HepG2 (cell line): ENCODE measurements around the gene GPA33. TPM values are rescaled to one million over a fixed set of nuclear protein-coding genes. Genes with fewer than 3 reads are reported as not detected.

ENCODE experiments used
- ATAC-seq: fragments of 200-7000 bp; cut with Tn5 transposase; 3 replicates; pipeline ENCODE4 v1.9.1; 2020; ENCODE audit warnings: mild to moderate bottlenecking, moderate library complexity
- BruUV-seq: library from RNA; stranded (reverse); fragments of 400-500 nt; replicated peaks from 2 replicates; lab custom pipeline; 2021; lab: Mats Ljungman, UMichigan
- CTCF ChIA-PET: fragments of 300-600 bp; formaldehyde crosslinking; extraction: SDS; loops from one replicate; lab custom pipeline; 2021; ENCODE audit warnings: low total read pairs, inconsistent platforms, low intra/inter-chr PET ratio; lab: Yijun Ruan, JAX
- POLR2A ChIA-PET: fragments of 350-600 bp; sonication (Branson Sonifier 250); formaldehyde crosslinking; loops from one replicate; lab custom pipeline; 2020; ENCODE audit warnings: antibody characterized with exemption, inconsistent platforms; lab: Yijun Ruan, JAX
- DNase-seq: peaks from one replicate; pipeline ENCODE4 v3.0.0-alpha.2; 2015; ENCODE audit warnings: low spot score
- FAIRE-seq: peaks from 3 replicates; lab custom pipeline; 2011; peaks lifted over from hg19 to GRCh38; lab: Jason Lieb, UNC
- H2AFZ ChIP-seq: one replicate; pipeline ENCODE4 v1.6.1; 2011; ENCODE audit warnings: low read length, inconsistent platforms
- H3K27ac ChIP-seq: fragments of 300-600 bp; 3 replicates; pipeline ENCODE4 v1.8.0; 2011; ENCODE audit warnings: mixed run types, mild to moderate bottlenecking, mixed read lengths, low read length, inconsistent platforms; ENCODE audit not compliant: insufficient read depth; ENCODE audit errors: extremely low read length
- H3K27me3 ChIP-seq, 2 experiments: fragments of 200-600 bp in 1 of 2; 2 replicates in 1 of 2; 3 replicates in 1 of 2; pipeline versions ENCODE4 v1.6.0 to v1.8.0; 2011; ENCODE audit warnings: low read length in 2 of 2, mild to moderate bottlenecking in 2 of 2, moderate library complexity in 2 of 2, inconsistent platforms in 1 of 2; ENCODE audit not compliant: insufficient read depth in 2 of 2, control insufficient read depth in 1 of 2
- H3K36me3 ChIP-seq, 2 experiments: fragments of 200-600 bp in 1 of 2; replicated peaks in 1 of 2; 2 replicates in 1 of 2; 3 replicates in 1 of 2; pipeline versions ENCODE4 v1.5.1 to v1.8.0; 2011; ENCODE audit warnings: low read length in 2 of 2, inconsistent platforms in 1 of 2; ENCODE audit not compliant: insufficient read depth in 2 of 2, control insufficient read depth in 1 of 2
- H3K4me1 ChIP-seq: 2 replicates; pipeline ENCODE4 v1.5.1; 2012; ENCODE audit warnings: low read length, inconsistent platforms; ENCODE audit not compliant: insufficient read depth
- H3K4me2 ChIP-seq: 2 replicates; pipeline ENCODE4 v1.6.0; 2011; ENCODE audit warnings: low read depth, low read length, inconsistent platforms
- H3K4me3 ChIP-seq, 3 experiments: fragments of 200-600 bp in 1 of 3; sonication (generic), shearing (Covaris generic) in 1 of 3; replicated peaks in 1 of 3; 2 replicates each; pipeline ENCODE4 v1.5.1; 2011 to 2016; ENCODE audit warnings: low read length in 3 of 3, inconsistent platforms in 2 of 3, low read depth in 2 of 3, mild to moderate bottlenecking in 2 of 3, control low read depth in 1 of 3, mixed read lengths in 1 of 3; ENCODE audit not compliant: insufficient read depth in 1 of 3
- H3K79me2 ChIP-seq: one replicate; pipeline ENCODE4 v1.6.1; 2011; ENCODE audit warnings: low read length, inconsistent platforms; ENCODE audit not compliant: insufficient read depth
- H3K9ac ChIP-seq: 2 replicates; pipeline ENCODE4 v1.6.0; 2011; ENCODE audit warnings: mild to moderate bottlenecking, low read depth, low read length, inconsistent platforms; ENCODE audit not compliant: insufficient read depth
- H3K9me3 ChIP-seq: 2 replicates; pipeline ENCODE4 v1.5.1; 2012; ENCODE audit warnings: mild to moderate bottlenecking, low read length
- H4K20me1 ChIP-seq: 2 replicates; pipeline ENCODE4 v1.6.0; 2011; ENCODE audit warnings: inconsistent platforms, mild to moderate bottlenecking, low read length, moderate library complexity; ENCODE audit not compliant: insufficient read depth
- ATF7-NPFF ChIP-seq: sonication (generic); formaldehyde crosslinking; IDR thresholded peaks from 2 replicates; pipeline ENCODE4 v1.8.1; 2023; ENCODE audit warnings: mild to moderate bottlenecking, low read depth, missing genetic modification reagents, moderate library complexity
- HIVEP1 ChIP-seq: sonication (generic); formaldehyde crosslinking; IDR thresholded peaks from 2 replicates; pipeline ENCODE4 v1.4.0; 2020; ENCODE audit warnings: mild to moderate bottlenecking, missing genetic modification reagents
- NFYC ChIP-seq: IDR thresholded peaks from 2 replicates; pipeline ENCODE4 v1.6.1; 2016; ENCODE audit warnings: missing genetic modification reagents, missing compliant biosample characterization
- PAWR ChIP-seq: sonication (generic); formaldehyde crosslinking; IDR thresholded peaks from 2 replicates; pipeline ENCODE4 v1.4.0; 2020; ENCODE audit warnings: missing genetic modification reagents, mild to moderate bottlenecking, borderline replicate concordance
- SOX13 ChIP-seq, 3 experiments: fragments of 450-650 bp in 1 of 3; sonication (generic) in 1 of 3; formaldehyde crosslinking in 1 of 3; IDR thresholded peaks in 2 of 3; conservative IDR thresholded peaks in 1 of 3; 2 replicates each; pipeline versions ENCODE4 v1.5.0 to v1.6.1; 2016 to 2020; ENCODE audit warnings: antibody characterized with exemption in 1 of 3, mild to moderate bottlenecking in 1 of 3, missing compliant biosample characterization in 1 of 3, missing genetic modification reagents in 1 of 3, moderate library complexity in 1 of 3
- YEATS4 ChIP-seq: sonication (generic); formaldehyde crosslinking; IDR thresholded peaks from 2 replicates; pipeline ENCODE4 v1.4.0; 2020; ENCODE audit warnings: missing genetic modification reagents, borderline replicate concordance
- ZNF124 ChIP-seq: sonication (generic); formaldehyde crosslinking; IDR thresholded peaks from 2 replicates; pipeline ENCODE4 v1.4.0; 2020; ENCODE audit warnings: missing genetic modification reagents
- ZNF136 ChIP-seq: sonication (generic); formaldehyde crosslinking; IDR thresholded peaks from 2 replicates; pipeline ENCODE4 v1.8.1; 2022; ENCODE audit warnings: low read depth, mild to moderate bottlenecking, moderate library complexity, missing genetic modification reagents
- ZNF557 ChIP-seq: sonication (generic); formaldehyde crosslinking; IDR thresholded peaks from 2 replicates; pipeline ENCODE4 v1.4.0; 2020; ENCODE audit warnings: missing genetic modification reagents
- ZNF580 ChIP-seq: IDR thresholded peaks from 2 replicates; pipeline ENCODE4 v1.6.1; 2016; ENCODE audit warnings: low read depth, borderline replicate concordance
- ZNF7 ChIP-seq: IDR thresholded peaks from 2 replicates; pipeline ENCODE4 v1.6.1; 2016; ENCODE audit warnings: missing biosample characterization, missing genetic modification reagents
- whole genome bisulfite sequencing: methylation state at CpG from one replicate; pipeline ENCODE4 v1.1.6; 2017; ENCODE audit warnings: low lambda C conversion rate; 5-methylcytosine and 5-hydroxymethylcytosine counted together
- in situ Hi-C: cut with HindIII; loops from 2 replicates; pipeline ENCODE4 v1.10.0; 2017; ENCODE audit warnings: low pct_unique_long_range_greater_than_20kb; ENCODE audit not compliant: extremely low pct_ligation_motif_present
- intact Hi-C: fragments of 100-400 bp; cut with micrococcal nuclease; formaldehyde crosslinking; loops from one replicate; pipeline ENCODE4 v1.10.0; 2022; ENCODE audit not compliant: unreplicated experiment
- polyA plus RNA-seq, 8 experiments: library from polyadenylated mRNA; depleted of rRNA in 3 of 8; stranded (reverse) in 7 of 8; unstranded in 1 of 8; fragments of >200 nt; fragmentation: Illumina TruSeq in 4 of 8; extraction: Trizol in 4 of 8; gene quantifications; 2 replicates each; pipeline versions ENCODE4 v1.2.1 to v1.2.3, GENCODE V29; 2011 to 2016; ENCODE audit warnings: low read depth in 4 of 8, missing spikeins in 1 of 8, mixed read lengths in 1 of 8; ENCODE audit not compliant: insufficient read depth in 1 of 8
- total RNA-seq, 5 experiments: library from RNA; depleted of rRNA; stranded (reverse); fragments of >200 nt; fragmentation: Illumina TruSeq; extraction: Trizol; gene quantifications; 2 replicates each; pipeline ENCODE4 v1.2.3, GENCODE V29; 2016; ENCODE audit warnings: low read depth in 1 of 5

Gene GPA33
- total and polyA plus RNA-seq, 2 of the 13 experiments (the other 11 are each of a cell fraction or from before 2014, with no cell fraction given) = not detected

DNA sequence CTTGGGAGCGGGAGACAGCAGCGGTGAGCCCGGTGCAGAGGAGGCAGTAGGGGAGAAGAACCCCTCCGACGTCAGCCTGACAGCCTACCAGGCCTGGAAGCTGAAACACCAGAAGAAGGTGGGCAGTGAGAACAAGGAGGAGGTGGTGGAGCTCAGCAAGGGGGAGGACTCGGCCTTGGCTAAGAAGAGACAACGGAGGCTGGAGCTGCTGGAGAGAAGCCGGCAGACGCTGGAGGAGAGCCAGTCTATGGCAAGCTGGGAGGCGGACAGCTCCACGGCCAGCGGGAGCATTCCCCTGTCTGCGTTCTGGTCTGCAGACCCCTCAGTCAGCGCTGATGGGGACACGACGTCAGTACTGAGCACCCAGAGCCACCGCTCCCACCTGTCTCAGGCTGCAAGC is 36.6 kb upstream of the GPA33 start:
- ChIA-PET CTCF (no interaction called here), POLR2A (no interaction called here)
- WGBS = 21% methylated on average over 9 of the region's 17 CpGs
- Histone ChIP-seq H3K9ac (no peak overlapping the region), H3K79me2 (no peaks in the 10 kb centered on the region), H4K20me1 (no peaks in the 10 kb centered on the region), H2AFZ (no peak overlapping the region), H3K36me3 (no peaks in the 10 kb centered on the region), H3K9me3 (no peaks in the 10 kb centered on the region), H3K4me2 (no peak overlapping the region), H3K4me1 (no peaks in the 10 kb centered on the region), H3K27ac (no peak overlapping the region), H3K4me3 (no peak overlapping the region), H3K27me3 (peaks cover 9 to 60% of the 10 kb centered on the region in 2 experiments; a peak in 4 of 5 replicates)
- FAIRE-seq (no peak), DNase-seq (no peak), ATAC-seq (no peak)
- BruUV-seq = no TSS peak
- in situ Hi-C loops = loop anchor here (5.0 kb wide), 1 partner anchor 60 kb away; no protein-coding TSS in a partner anchor
- intact Hi-C loops = no loop called here
- TF ChIP-seq ZNF136 (CRISPR knock-in tag) (no peak), PAWR (no peak), ZNF7 (no peak), ZNF580 (CRISPR knock-in tag) (no peak), HIVEP1 (CRISPR knock-in tag) (no peak), NFYC (CRISPR knock-in tag) (no peak), YEATS4 (CRISPR knock-in tag) (no peak), ZNF557 (CRISPR knock-in tag) (no peak), ZNF124 (CRISPR knock-in tag) (no peak), SOX13 (IDR thresholded peaks at IDR 0.05) (no peak), SOX13 (CRISPR knock-in tag; conservative IDR thresholded peaks at IDR 0.05 in 1 of 2, IDR thresholded peaks at IDR 0.05 in 1 of 2) (no peak), ATF7-NPFF (CRISPR knock-in tag) (no peak)
